ENCODE data around the gene FBN2. TPM values are rescaled to one million over a fixed set of nuclear protein-coding genes. Genes with fewer than 3 reads are reported as not detected.
A peak's percentile ranks its signal among the peaks of the same experiment; 100 is the strongest.

The FBN2 gene
- total and polyA plus RNA-seq, 2 donors (not counting 1 experiment from before 2014, with no cell fraction given): 43.1 to 80.1 TPM

DNA sequence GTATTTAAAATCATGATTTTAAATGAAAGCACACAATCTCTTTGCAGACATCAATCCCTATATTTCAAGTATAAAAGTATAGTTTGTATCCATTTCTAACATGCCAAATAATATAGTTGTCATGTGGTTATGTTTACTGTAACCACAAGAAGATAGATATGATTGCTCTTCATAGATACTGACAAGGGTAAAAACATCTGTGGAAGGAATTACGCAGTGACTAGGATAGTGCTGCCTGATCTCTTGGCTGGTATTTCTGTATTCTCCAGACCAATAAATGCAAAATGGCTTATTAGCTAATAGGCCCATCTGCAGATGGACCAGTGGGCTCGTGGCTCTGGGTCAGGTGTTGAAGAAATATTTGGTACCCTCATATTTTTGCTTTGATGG is 34.9 kb upstream of the FBN2 start:
- TF ChIP-seq EZH2 (IDR thresholded peaks at IDR 0.05; ENCODE audit: low read length, missing control alignments): no peak
- TF ChIP-seq, protein P1, sequence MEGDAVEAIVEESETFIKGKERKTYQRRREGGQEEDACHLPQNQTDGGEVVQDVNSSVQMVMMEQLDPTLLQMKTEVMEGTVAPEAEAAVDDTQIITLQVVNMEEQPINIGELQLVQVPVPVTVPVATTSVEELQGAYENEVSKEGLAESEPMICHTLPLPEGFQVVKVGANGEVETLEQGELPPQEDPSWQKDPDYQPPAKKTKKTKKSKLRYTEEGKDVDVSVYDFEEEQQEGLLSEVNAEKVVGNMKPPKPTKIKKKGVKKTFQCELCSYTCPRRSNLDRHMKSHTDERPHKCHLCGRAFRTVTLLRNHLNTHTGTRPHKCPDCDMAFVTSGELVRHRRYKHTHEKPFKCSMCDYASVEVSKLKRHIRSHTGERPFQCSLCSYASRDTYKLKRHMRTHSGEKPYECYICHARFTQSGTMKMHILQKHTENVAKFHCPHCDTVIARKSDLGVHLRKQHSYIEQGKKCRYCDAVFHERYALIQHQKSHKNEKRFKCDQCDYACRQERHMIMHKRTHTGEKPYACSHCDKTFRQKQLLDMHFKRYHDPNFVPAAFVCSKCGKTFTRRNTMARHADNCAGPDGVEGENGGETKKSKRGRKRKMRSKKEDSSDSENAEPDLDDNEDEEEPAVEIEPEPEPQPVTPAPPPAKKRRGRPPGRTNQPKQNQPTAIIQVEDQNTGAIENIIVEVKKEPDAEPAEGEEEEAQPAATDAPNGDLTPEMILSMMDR (conservative IDR thresholded peaks at IDR 0.05 in 1 of 2, IDR thresholded peaks at IDR 0.05 in 1 of 2; ENCODE audit: low read depth in 1 of 2, low read length in 2 of 2): no peak
- Histone ChIP-seq H3K9me3 (ENCODE audit: control insufficient read depth, insufficient read depth, low read depth, low read length) (no peaks in the 10 kb centered on the region), H3K4me1 (ENCODE audit: control insufficient read depth, extremely low read depth, insufficient read depth, low read length) (no peaks in the 10 kb centered on the region), H3K4me3 (replicated peaks in 1 of 4; ENCODE audit: control extremely low read depth in 1 of 4, insufficient read depth in 1 of 4, low read depth in 3 of 4, low read length in 4 of 4) (no peak overlapping the region), H2AFZ (ENCODE audit: low read length) (no peak overlapping the region), H3K79me2 (ENCODE audit: control insufficient read depth, insufficient read depth, low read length) (no peaks in the 10 kb centered on the region), H3K36me3 (ENCODE audit: control insufficient read depth, insufficient read depth, low read length) (no peaks in the 10 kb centered on the region), H4K20me1 (ENCODE audit: control insufficient read depth, extremely low read depth, insufficient read depth, low read length) (no peaks in the 10 kb centered on the region), H3K4me2 (ENCODE audit: extremely low read depth, insufficient read depth, low read length) (no peak overlapping the region), H3K27me3 (ENCODE audit: control insufficient read depth, insufficient read depth, low read length) (no peaks in the 10 kb centered on the region), H3K27ac (ENCODE audit: insufficient read depth, low read length) (no peak overlapping the region), H3K9ac (ENCODE audit: insufficient read depth, low read length) (no peak overlapping the region)
- DNase-seq (ENCODE audit: low read depth in 2 of 2): no peak

DNA sequence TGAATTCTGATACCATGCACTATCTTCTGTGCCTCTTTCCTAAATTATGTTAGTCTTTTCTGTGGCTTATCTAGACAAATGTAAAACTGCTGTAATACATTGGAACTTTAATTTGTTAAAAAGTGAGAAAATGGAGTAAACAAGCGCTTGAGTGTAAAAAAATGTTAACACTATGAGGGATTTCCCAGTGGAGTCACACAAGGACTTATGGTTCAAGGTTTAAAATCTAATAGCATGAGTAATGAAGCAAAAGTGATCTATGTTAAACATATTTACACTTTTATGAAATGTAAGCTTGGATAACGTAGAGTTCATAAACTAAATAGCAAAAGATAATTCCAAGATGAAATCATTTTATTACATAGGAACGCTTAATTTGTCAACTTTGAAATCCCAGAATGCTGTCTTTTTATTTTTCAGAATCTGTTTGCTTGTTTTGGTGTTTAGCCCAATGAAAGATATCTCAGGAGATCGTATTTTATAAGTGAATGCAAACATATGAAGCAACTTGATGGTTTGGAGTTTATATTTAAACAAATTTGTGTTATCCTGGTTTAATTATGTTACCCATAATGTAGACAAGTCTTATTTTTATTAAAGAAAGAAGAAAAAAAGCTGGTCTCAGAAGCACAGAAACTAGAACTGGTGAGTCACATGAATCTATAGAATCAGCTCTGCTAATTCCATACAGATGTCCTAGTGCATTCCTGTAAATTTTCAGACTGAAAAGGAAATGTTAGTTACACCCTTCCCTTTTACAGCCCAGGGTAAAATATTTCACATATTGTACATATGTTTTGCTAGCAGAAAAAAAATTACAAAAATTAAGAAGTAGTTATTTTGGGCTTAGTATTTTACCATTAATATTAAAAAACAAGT is 34.2 kb upstream of the FBN2 start:
- H3K27me3 ChIP-seq (ENCODE audit: control insufficient read depth, insufficient read depth, low read length): no peaks in the 10 kb centered on the region
- TF ChIP-seq, protein P1 (conservative IDR thresholded peaks at IDR 0.05 in 1 of 2, IDR thresholded peaks at IDR 0.05 in 1 of 2; ENCODE audit: low read depth in 1 of 2, low read length in 2 of 2): no peak
- no peak for TF ChIP-seq EZH2 (IDR thresholded peaks at IDR 0.05; ENCODE audit: low read length, missing control alignments)
- no peak overlapping the region for H3K9ac ChIP-seq (ENCODE audit: insufficient read depth, low read length)
- peak; percentile 16 to 37 for DNase-seq (ENCODE audit: low read depth in 2 of 2)
- no peak overlapping the region for H3K27ac ChIP-seq (ENCODE audit: insufficient read depth, low read length)
- H3K79me2 ChIP-seq (ENCODE audit: control insufficient read depth, insufficient read depth, low read length): no peaks in the 10 kb centered on the region
- H3K36me3 ChIP-seq (ENCODE audit: control insufficient read depth, insufficient read depth, low read length): no peaks in the 10 kb centered on the region
- no peak overlapping the region for H3K4me2 ChIP-seq (ENCODE audit: extremely low read depth, insufficient read depth, low read length)
- no peaks in the 10 kb centered on the region for H3K9me3 ChIP-seq (ENCODE audit: control insufficient read depth, insufficient read depth, low read depth, low read length)
- H4K20me1 ChIP-seq (ENCODE audit: control insufficient read depth, extremely low read depth, insufficient read depth, low read length): no peaks in the 10 kb centered on the region
- no peaks in the 10 kb centered on the region for H3K4me1 ChIP-seq (ENCODE audit: control insufficient read depth, extremely low read depth, insufficient read depth, low read length)
- H3K4me3 ChIP-seq (replicated peaks in 1 of 4; ENCODE audit: control extremely low read depth in 1 of 4, insufficient read depth in 1 of 4, low read depth in 3 of 4, low read length in 4 of 4): no peak overlapping the region
- no peak overlapping the region for H2AFZ ChIP-seq (ENCODE audit: low read length)

DNA sequence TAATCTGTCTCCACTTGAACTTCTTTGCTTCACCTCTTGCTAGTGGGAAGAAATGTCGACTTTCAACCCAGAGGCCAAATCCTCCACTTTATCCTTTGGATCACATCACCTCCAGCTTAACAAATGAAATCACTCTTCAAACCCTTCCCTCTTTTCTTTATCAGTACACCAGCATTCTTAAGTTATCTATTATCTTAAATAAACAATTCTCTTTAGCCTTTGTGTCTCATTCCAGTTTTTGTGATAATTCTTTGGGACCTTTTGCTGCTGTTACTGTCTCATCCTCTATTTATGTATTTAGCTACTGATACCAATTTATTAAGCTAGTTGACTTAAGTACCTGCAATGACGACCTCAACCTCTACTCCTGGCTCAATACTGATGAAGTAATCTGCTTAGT is 28.1 kb upstream of the FBN2 start:
- no peak for DNase-seq (ENCODE audit: low read depth in 2 of 2)
- Histone ChIP-seq H3K27ac (ENCODE audit: insufficient read depth, low read length) (no peak overlapping the region), H3K9me3 (ENCODE audit: control insufficient read depth, insufficient read depth, low read depth, low read length) (no peaks in the 10 kb centered on the region), H3K79me2 (ENCODE audit: control insufficient read depth, insufficient read depth, low read length) (no peaks in the 10 kb centered on the region), H3K36me3 (ENCODE audit: control insufficient read depth, insufficient read depth, low read length) (no peaks in the 10 kb centered on the region), H3K4me1 (ENCODE audit: control insufficient read depth, extremely low read depth, insufficient read depth, low read length) (no peaks in the 10 kb centered on the region), H3K4me2 (ENCODE audit: extremely low read depth, insufficient read depth, low read length) (no peak overlapping the region), H4K20me1 (ENCODE audit: control insufficient read depth, extremely low read depth, insufficient read depth, low read length) (no peaks in the 10 kb centered on the region), H3K4me3 (replicated peaks in 1 of 4; ENCODE audit: control extremely low read depth in 1 of 4, insufficient read depth in 1 of 4, low read depth in 3 of 4, low read length in 4 of 4) (no peak overlapping the region), H3K27me3 (ENCODE audit: control insufficient read depth, insufficient read depth, low read length) (no peaks in the 10 kb centered on the region), H3K9ac (ENCODE audit: insufficient read depth, low read length) (no peak overlapping the region), H2AFZ (ENCODE audit: low read length) (no peak overlapping the region)
- TF ChIP-seq EZH2 (IDR thresholded peaks at IDR 0.05; ENCODE audit: low read length, missing control alignments): no peak
- TF ChIP-seq, protein P1 (conservative IDR thresholded peaks at IDR 0.05 in 1 of 2, IDR thresholded peaks at IDR 0.05 in 1 of 2; ENCODE audit: low read depth in 1 of 2, low read length in 2 of 2): no peak

Data from fibroblast of lung (primary cell).